ENCODE results near the gene RFXANK.
"Not testable (repeated sequence)": the region's sequence is repeated elsewhere in the genome, so short reads cannot be mapped to it uniquely, and the experiment has no call there.

RFXANK gene

GRCh38 chr19:19170053-19170872, 21.8 kb upstream of the RFXANK start, which contains the start of gene MEF2B:
Gene MEF2B (minus strand): TSS chr19:19170263. CDS start chr19:19150735, 19,528 bp downstream.
- DNase-seq = peak; percentile 96

GRCh38 chr19:19170873-19171672, 21.0 kb upstream of the RFXANK start:
- no peak for DNase-seq

DNA sequence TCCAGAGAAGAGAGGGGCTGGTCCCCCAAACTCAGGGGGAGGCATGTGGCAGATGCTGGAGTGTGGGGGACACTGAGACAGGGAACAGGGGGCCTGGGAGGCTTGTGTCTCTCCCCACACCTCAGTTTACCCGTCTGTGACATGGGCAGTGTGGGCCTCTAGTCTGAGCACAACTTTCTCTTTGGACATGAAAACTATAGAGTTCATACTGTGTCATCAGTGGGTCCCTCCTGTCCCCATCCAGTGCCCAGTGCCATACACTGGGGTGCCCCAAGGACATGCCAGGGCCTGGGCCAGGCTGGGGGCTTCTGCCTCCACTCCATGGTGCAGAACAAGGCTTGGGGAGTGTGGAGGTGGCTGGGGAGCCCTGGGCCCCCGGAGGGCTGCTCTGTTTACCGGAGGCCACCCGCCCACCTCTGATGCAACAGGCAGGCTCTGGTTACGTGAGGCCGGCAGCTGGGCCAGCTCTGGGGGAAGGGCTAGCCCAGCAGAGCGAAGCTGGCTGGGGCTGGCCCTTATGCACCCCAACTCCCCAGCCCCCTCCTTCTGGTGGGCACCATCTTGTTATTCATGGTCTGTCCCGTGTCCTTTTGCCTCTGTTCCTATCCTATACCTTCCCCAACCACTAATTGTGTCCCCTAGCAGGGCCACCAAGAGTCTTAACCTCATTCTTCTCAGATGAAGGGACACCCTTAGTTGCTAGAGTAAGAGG, 20.1 kb upstream of the RFXANK start:
- DNase-seq = no peak

DNA sequence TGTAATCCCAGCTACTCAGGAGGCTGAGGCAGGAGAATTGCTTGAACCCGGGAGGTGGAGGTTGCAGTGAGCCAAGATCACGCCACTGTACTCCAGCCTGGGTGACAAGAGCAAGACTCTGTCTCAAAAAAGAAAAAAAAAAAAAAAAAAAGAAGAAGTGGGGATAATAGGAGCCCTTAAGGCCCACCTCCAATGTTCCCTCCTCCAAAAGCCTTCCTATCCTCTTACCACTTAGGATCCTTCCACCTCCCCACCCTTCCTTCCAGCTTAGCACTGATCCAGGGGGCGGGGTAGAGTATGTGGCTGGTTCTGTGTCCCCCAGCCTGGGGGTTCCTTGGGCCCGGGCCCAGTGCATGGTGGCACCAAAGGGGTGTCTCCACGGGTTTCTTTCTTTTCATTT, 18.8 kb upstream of the RFXANK start:
- not testable (repeated sequence) for DNase-seq

GRCh38 chr19:19176950-19177349, 15.1 kb upstream of the RFXANK start:
- peak; percentile 58 for DNase-seq

DNA sequence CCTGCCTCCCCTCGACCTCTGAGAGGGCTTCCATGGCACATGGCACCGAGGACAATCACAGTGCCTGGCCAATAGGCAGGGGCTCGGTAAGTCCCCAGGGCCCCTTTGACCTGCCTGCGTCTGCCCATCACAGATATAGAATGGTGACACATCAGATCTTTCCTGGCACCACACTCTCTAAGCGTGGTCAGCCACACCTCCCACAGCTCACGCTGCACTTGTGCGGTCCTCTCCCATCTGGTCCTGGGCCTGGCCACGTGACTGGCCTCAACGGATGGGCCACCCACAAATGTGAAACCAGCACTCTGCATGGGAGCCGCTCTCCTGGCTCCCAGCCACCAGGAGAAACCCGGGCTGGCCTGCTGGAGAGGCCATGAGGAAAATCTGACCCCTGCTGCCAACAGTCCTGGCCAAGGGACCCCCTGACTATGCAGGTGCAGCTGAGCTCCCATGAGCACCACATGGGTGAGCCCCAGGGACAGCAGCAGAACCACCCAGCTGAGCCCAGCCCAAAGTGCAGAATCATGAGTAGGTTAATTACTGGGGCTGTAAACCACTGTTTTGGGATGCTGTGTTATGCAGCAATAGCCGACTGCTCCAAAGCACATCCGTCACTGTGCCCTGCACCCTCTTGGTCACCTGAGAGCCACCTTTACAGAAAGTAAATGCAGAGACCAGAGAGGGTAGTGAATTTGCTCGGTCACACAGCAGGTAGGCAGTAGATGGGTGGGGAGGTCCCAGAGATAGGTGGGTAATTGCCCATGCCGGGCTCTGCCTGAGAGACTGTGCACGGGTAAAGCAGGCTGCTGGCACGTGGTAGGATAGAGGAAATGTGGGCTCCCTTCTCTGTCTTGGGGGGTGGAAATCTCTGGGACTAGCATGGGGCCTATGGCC, 12.3 kb upstream of the RFXANK start:
- no peak for DNase-seq

GRCh38 chr19:19181488-19181998, 10.5 kb upstream of the RFXANK start:
- DNase-seq = no peak

- peak; percentile 90 for DNase-seq
These were observed 6.0 kb upstream of the RFXANK start for GRCh38 chr19:19185853-19186740.

GRCh38 chr19:19186742-19187141, 5.3 kb upstream of the RFXANK start:
- no peak for DNase-seq

GRCh38 chr19:19191768-19192077, 335 bp upstream of the RFXANK start:
- no peak for DNase-seq

DNA sequence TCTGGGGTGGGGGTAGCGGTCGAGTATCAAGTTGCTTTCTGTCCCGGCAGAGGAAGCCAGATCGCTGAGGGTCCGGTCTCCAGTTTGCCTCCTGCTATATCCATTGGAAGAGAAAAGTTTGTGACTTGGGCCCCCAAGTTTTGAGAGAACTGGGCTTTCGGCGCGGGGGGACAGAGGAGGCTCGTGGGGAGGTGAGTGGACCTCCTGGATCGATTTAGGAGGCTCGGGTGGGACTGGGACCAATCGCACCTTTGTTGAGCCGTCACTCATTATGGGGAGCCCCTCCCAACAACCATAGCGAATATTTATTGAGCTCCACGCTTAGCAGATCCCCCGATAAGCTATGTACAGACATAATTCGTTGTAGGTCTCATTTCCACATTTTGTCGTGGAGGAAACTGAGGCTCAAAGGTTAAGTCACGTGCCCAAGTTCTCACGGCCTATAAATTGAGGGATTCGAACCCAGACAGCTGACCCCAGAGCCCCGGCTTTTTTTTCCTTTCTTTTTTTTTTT, 909 bp downstream of the RFXANK start:
- DNase-seq = no peak

GRCh38 chr19:19193926-19194325, 1.9 kb downstream of the RFXANK start:
- no peak for DNase-seq

DNA sequence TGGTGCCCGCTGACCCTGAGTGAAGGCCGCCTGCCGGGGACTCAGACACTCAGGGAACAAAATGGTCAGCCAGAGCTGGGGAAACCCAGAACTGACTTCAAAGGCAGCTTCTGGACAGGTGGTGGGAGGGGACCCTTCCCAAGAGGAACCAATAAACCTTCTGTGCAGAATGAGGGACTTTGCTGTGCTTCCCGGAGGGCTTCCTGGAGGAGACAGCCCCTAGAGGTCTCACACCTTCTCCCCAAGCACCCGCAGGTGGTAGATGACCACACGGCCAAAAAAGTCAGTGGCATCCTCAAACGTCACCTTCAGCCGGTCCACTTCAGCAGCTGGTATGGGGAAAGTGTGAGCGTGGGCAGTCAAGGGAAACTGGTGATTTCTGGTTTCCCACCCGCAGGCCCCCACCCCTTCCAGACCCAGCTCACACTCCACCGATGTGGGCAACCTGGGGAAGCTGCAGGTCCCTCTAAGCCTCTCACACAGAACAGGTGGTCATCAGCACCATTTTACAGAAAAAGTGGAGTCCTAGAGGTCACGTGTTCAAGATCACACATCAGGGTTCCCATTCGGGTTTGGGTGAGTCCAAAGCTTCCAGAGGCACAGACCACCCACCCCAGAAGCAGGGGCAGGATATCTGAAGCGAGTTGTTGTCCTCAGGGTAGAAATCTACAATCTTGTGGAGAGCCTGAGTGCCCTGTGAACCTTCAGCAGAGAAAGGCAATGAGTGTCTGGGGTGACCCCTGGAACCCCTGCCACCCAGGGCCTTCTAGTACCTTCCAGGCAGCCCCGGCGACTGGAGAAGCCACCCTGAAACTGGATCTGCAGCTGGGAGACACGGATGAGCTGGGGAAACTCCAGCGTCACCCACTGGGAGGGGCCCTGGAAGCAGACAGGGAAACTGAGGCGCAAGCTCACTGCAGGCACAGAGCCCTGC, 9.9 kb downstream of the RFXANK start:
- DNase-seq = no peak

- DNase-seq = no peak
These were observed 10.6 kb downstream of the RFXANK start for GRCh38 chr19:19202707-19203011.

GRCh38 chr19:19203012-19203856, 11.2 kb downstream of the RFXANK start, which contains the start of gene NR2C2AP:
Gene NR2C2AP (minus strand): TSS chr19:19203414. CDS start chr19:19203060, 354 bp downstream.
- peak; percentile 99 for DNase-seq

DNA sequence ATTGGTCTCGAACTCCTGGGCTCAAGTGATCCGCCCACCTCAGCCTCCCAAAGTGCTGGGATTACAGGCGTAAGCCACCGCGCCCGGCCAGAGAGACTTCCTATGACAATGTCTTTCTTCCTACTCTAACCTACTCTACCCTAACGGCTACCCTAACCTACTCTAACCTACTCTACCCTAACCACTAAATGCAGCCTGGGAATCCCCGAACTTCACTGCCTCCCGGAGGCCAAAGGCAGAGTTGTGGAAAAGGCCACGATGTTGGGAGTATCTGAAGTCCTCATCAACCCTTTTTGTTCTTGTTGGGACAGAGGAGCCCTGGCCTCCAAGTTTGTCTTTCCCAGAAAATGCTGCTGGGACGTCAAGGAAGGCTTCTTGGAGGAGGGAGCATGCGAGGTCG, 12.1 kb downstream of the RFXANK start:
- DNase-seq = no peak

- DNase-seq = no peak
These were observed 13.7 kb downstream of the RFXANK start for GRCh38 chr19:19205416-19206410.

- DNase-seq = no peak
These were observed 14.9 kb downstream of the RFXANK start for GRCh38 chr19:19206938-19207337.
